NB4 (cell line): ENCODE measurements around the gene FMNL3.

Experiments used
- DNase-seq: peaks from one replicate; pipeline ENCODE4 v3.0.0; 2010; ENCODE audit warnings: low read depth
- H3K4me3 ChIP-seq: one replicate; pipeline ENCODE4 v1.5.1; 2011; ENCODE audit warnings: mild to moderate bottlenecking, low read depth, low read length, moderate library complexity
- CTCF ChIP-seq: IDR thresholded peaks from one replicate; pipeline ENCODE4 v1.5.1; 2012; ENCODE audit warnings: low read depth, low read length
- MAX ChIP-seq: IDR thresholded peaks from 2 replicates; pipeline ENCODE4 v1.6.1; 2011; ENCODE audit warnings: low read depth, low read length
- MYC ChIP-seq: IDR thresholded peaks from 2 replicates; pipeline ENCODE4 v1.6.1; 2011; ENCODE audit warnings: low read depth, low read length
- POLR2A ChIP-seq: IDR thresholded peaks from 2 replicates; pipeline ENCODE4 v1.6.1; 2011; ENCODE audit warnings: mild to moderate bottlenecking; ENCODE audit not compliant: insufficient read length; ENCODE audit errors: extremely low read depth

FMNL3 gene

DNA sequence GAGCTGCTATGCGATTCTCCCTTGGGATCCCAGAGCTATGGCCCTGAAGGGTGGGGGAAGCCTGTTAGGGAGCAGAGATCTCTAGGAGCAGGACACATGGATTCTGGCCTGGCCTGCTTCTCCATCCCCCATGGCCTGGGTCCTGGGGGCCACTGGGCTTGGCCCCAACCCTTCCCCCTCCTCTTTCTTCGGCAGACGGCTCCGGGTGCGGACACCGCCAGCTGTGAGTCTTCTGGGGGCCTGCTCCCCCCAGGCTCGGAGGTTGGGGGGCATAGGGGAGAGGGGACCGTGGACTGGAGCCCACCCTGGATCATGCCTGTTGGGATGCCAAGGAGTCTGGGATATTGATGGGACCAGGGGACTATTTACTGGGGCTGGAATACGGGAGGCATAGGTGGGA lies 74.8 kb downstream of the FMNL3 start:
- TF ChIP-seq MYC (no peak), MAX (no peak), CTCF (no peak), POLR2A (no peak)
- no peak for DNase-seq
- H3K4me3 ChIP-seq = no peak overlapping the region

DNA sequence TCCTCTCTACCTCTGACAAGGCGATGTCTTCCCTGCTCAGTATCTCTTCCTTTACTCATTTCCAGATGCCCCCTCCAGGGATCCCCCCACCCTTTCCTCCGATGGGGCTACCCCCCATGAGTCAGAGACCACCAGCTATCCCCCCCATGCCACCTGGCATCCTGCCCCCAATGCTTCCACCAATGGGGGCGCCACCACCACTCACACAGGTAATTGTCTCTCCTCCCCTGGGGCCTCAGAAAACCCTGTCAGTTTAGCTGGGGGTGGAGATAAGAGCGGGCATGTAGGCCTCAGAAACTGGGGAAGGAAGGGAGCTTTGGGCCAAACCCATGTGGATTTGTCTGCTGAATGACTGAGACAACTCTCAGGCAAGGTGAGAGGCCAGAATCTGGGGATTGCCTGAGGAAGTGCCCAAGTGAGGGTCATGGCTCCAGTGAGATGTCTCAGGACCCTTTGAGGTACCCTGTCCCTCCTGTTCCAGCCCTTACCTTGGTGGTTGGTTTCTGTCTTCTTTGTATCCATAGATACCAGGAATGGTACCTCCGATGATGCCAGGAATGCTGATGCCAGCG lies 75.8 kb downstream of the FMNL3 start:
- TF ChIP-seq POLR2A (no peak), CTCF (no peak), MAX (no peak), MYC (no peak)
- H3K4me3 ChIP-seq = no peak overlapping the region
- DNase-seq = no peak

GRCh38 chr12:49627752-49628360 lies 79.3 kb downstream of the FMNL3 start:
- no peak for DNase-seq
- H3K4me3 ChIP-seq = no peak overlapping the region
- TF ChIP-seq CTCF (no peak), MAX (no peak), MYC (no peak), POLR2A (no peak)

- H3K4me3 ChIP-seq = no peak overlapping the region
- DNase-seq = no peak
- TF ChIP-seq POLR2A = no peak
- no peak for TF ChIP-seq MYC
- TF ChIP-seq CTCF = no peak
- no peak for TF ChIP-seq MAX
Measured at GRCh38 chr12:49626836-49627235, 80.4 kb downstream of the FMNL3 start.

- no peak for DNase-seq
- H3K4me3 ChIP-seq = no peak overlapping the region
- no peak for TF ChIP-seq MYC
- TF ChIP-seq CTCF = no peak
- TF ChIP-seq MAX = no peak
- no peak for TF ChIP-seq POLR2A
Measured at GRCh38 chr12:49626169-49626835, 80.9 kb downstream of the FMNL3 start.
